Glutamatergic neuron (in vitro differentiated cells): ENCODE results near the gene ASTN2. TPM values are rescaled to one million over a fixed set of nuclear protein-coding genes. Genes with fewer than 3 reads are reported as not detected.

ENCODE experiments used
- DNase-seq: peaks from one replicate; pipeline ENCODE4 v3.0.0; 2022
- H3K27ac Mint-ChIP-seq: one replicate; pipeline ENCODE4 v1.8.0; 2020; ENCODE audit warnings: mild to moderate bottlenecking, mixed read lengths, inconsistent platforms; ENCODE audit not compliant: unreplicated experiment
- H3K27me3 Mint-ChIP-seq: one replicate; pipeline ENCODE4 v1.8.0; 2020; ENCODE audit warnings: mild to moderate bottlenecking, moderate library complexity, mixed read lengths, inconsistent platforms; ENCODE audit not compliant: unreplicated experiment
- H3K36me3 Mint-ChIP-seq: one replicate; pipeline ENCODE4 v1.8.0; 2020; ENCODE audit warnings: mild to moderate bottlenecking, mixed read lengths, inconsistent platforms; ENCODE audit not compliant: unreplicated experiment
- H3K4me1 Mint-ChIP-seq: one replicate; pipeline ENCODE4 v1.8.0; 2020; ENCODE audit warnings: mild to moderate bottlenecking, low read depth, mixed read lengths, inconsistent platforms; ENCODE audit not compliant: unreplicated experiment
- H3K4me3 Mint-ChIP-seq: one replicate; pipeline ENCODE4 v1.8.0; 2020; ENCODE audit warnings: mild to moderate bottlenecking, mixed read lengths, inconsistent platforms; ENCODE audit not compliant: unreplicated experiment
- H3K9me3 Mint-ChIP-seq: one replicate; pipeline ENCODE4 v1.8.0; 2020; ENCODE audit warnings: mild to moderate bottlenecking, moderate library complexity, mixed read lengths, inconsistent platforms; ENCODE audit not compliant: unreplicated experiment
- total RNA-seq: library from RNA; stranded (reverse); fragmentation: NEBNext Ultra II Directional; extraction: Animal tissue kit (Norgen Biotek cat#: 25700); gene quantifications from one replicate; pipeline ENCODE4 v1.2.1, GENCODE V29; 2021; ENCODE audit not compliant: unreplicated experiment
- TF ChIP-seq, protein P1 (sequence below): fragments of 200-600 bp; sonication (generic); IDR thresholded peaks from one replicate; pipeline ENCODE4 v1.5.0; 2021; ENCODE audit not compliant: partially characterized antibody, unreplicated experiment

Gene ASTN2
- total RNA-seq, 1 donor from 2014 or later = 134 TPM

- DNase-seq = no peak
- Mint-ChIP-seq H3K4me3 (no peak overlapping the region), H3K27ac (no peak overlapping the region), H3K4me1 (no peaks in the 10 kb centered on the region), H3K9me3 (peaks cover under 1% of the 10 kb centered on the region), H3K27me3 (peaks cover 5% of the 10 kb centered on the region), H3K36me3 (peaks cover 9% of the 10 kb centered on the region)
- TF ChIP-seq, protein P1, sequence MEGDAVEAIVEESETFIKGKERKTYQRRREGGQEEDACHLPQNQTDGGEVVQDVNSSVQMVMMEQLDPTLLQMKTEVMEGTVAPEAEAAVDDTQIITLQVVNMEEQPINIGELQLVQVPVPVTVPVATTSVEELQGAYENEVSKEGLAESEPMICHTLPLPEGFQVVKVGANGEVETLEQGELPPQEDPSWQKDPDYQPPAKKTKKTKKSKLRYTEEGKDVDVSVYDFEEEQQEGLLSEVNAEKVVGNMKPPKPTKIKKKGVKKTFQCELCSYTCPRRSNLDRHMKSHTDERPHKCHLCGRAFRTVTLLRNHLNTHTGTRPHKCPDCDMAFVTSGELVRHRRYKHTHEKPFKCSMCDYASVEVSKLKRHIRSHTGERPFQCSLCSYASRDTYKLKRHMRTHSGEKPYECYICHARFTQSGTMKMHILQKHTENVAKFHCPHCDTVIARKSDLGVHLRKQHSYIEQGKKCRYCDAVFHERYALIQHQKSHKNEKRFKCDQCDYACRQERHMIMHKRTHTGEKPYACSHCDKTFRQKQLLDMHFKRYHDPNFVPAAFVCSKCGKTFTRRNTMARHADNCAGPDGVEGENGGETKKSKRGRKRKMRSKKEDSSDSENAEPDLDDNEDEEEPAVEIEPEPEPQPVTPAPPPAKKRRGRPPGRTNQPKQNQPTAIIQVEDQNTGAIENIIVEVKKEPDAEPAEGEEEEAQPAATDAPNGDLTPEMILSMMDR = no peak
These were observed 1036.0 kb downstream of the ASTN2 start for GRCh38 chr9:116378873-116379272.

DNA sequence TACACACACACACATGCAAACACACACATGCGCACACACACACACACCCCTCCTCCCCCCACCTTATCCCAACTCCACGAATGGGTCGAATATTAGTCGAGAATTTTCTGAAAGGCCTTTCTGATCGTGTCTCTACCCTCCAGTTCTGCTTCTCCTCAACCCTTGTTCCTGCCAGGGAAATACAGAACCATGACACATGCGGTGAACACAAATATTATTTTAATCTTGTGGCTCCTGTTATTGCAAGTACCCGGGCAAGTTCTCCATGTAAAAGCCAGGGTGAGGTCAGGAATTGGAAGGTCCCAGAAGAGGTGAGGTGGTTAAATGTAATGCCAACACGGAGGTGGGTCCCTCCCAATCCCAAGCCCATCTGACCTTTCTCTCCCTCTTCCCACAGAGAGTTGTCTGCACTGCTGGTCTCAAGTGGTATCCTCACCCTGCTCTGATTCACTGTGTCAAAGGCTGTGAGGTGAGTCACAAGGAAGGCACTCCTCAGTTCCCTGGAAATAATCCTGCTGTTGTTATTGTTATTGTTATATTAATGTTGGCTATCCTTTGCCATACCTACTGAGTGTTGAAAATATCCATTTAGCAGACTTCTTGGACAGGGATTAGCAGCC is 1037.6 kb downstream of the ASTN2 start:
- peaks cover 9% of the 10 kb centered on the region for H3K36me3 Mint-ChIP-seq
- no peak for DNase-seq
- peaks cover 5% of the 10 kb centered on the region for H3K27me3 Mint-ChIP-seq
- peaks cover 1% of the 10 kb centered on the region for H3K9me3 Mint-ChIP-seq
- TF ChIP-seq, protein P1 = no peak
- H3K4me3 Mint-ChIP-seq = no peak overlapping the region
- no peak overlapping the region for H3K27ac Mint-ChIP-seq
- H3K4me1 Mint-ChIP-seq = peaks cover 5% of the 10 kb centered on the region
